NCI-H128 (cell line): ENCODE results near the gene AUTS2.

Experiments
- DNase-seq: peaks from one replicate; lab custom pipeline; 2025; ENCODE audit not compliant: unreplicated experiment; lab: John Stamatoyannopoulos, UW

AUTS2 gene

DNA sequence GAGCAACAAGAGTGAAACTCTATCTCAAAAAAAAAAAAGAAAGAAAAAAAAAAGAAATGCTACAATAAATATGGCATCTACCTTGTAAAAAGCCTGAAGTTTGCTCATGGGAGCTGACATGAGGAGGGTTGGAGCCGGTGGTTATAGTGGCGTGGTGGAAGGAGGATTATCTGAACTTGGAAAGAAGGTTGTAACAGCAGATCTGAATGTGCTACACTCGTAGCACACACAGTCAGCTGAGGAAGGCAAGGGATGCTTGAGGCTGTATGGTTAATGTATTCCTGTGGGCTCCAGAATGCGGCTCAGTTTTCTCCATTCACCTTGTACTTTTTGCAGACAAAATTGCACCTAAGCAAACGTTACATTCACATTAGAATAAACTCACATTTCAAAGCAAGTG, 1143.4 kb downstream of the AUTS2 start:
- DNase-seq, result no peak

DNA sequence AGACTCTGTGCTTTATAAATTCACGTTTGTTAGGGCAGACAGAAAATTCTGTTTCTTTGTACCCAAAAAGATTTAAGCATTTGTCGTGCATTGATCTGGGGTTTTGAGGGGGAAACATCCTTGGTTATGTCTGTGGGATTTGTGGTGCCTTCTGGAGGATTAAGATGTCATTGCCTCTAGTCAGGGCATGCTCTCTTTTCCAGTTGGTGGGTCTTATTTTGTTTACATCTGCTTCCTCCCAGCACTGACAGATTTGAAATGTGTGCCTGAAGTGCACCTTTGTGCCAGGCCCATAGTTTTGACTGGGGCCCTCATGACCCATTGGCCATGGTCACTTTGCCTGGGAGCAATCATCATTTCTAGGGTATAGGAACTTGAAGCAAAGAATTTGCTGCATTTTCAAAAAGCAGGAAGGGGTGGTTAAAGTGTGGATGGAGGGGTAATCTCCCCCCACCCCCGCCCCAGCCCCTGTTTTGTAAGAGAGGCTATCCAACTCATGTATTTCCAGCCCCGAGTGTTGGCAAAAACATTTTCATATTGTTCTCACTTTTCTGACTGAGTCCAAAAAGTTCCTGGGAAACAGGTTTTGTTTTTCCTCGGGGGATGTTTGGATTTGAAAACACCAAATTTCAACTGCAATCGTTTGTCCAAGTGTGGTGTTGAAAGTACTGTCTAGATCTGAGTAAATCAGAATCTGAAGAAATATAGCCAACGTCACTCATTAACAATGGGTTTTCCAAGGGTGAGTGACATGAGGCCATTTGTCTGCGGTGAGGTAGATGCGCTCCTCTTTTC, 1145.5 kb downstream of the AUTS2 start:
- DNase-seq, result no peak

DNA sequence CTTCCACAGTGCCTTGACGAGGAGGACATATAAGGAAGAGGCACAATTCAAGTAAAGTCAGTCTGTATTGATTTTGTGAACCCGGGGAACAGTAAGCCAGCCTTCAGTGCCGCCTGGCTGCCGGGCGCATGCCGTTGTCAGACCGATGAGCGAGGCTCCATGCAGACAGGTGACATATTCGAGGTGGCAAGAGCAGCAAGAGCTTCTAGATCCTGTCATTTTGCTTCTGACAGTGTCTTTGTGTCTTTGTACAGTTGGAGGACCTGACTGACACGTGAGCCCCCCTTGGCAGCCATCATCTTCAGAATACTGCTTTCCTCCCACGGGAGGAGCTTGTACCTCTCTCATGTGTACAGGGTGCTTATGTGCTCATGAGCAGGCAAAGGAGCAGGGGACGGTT, 1146.2 kb downstream of the AUTS2 start:
- DNase-seq, result no peak

DNA sequence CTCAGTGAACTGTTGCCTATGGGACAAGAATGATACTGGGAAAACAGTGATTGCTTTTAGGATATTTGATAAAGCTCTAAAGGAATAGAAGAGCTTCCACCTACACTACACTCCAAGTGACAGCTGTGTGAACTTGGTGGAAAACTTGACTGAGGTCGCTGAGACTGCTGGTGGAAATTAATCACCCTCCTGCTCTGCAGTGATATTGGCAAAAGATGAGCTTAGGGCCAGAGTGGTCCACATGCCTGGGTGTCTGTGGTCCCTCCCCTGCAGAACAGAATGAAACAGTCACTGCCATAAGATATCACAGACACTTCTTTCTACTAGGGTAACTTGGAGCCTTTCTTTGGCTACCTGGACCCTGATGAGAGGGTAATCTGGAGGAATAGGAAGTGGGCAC, 1151.6 kb downstream of the AUTS2 start:
- no peak for DNase-seq

DNA sequence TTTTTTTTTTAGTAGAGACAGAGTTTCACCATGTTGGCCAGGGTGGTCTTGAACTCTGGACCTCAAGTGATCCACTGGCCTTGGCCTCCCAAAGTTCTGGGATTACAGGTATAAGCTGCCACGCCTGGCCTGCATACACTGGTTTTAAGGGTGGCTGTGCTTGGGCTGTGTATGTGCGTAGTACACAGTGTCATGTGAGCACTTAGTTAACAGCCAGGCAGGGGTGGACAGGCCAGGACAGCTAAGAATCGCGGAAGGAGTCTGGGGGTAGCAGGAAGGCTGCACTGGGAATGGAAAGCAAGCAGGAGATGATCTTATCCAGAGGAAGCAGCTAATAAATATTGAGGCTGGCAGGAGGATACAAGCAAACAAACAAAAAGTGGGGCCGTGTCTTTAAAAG, 1153.6 kb downstream of the AUTS2 start:
- DNase-seq, result no peak

DNA sequence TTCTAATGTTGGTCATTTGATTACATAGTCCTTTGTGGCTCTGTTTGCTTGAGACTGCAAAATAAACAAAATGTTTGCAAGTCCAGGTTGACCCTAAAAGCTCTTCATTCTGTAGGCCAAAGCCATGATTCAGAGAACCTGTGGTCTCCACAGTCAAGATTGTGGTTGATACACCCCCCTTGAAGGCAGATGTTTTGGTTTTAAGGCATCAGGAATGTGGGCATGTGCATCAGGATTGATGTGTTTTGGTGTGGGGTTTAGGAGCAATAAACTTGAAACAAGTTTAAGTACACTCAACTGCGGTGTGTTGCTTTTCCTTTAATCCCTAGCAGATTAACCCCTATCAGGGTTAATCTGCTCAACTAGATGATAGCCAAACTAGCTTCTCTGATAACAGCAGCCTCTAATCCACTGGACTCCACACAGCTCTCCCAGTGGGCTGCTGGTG, 1154.5 kb downstream of the AUTS2 start:
- DNase-seq, result no peak

DNA sequence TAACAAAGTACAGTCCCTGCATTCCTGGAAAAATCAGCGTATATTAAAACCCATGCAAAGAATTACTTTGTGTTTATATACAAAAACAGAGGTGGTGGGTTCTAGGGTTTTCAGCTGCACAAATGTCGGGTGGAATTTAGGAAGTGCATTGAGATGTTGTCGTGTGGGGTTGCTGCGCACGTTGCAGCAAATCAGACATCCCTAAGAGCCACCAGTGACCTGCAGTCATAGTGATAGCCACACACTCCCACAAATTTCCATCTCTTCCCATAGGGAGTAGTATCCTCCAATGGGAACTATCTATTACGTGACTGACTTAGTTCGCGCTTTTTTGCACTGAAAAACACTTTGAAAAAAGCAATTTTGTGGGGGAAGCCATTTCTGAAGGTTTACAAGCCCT, 1158.5 kb downstream of the AUTS2 start:
- DNase-seq, result no peak

DNA sequence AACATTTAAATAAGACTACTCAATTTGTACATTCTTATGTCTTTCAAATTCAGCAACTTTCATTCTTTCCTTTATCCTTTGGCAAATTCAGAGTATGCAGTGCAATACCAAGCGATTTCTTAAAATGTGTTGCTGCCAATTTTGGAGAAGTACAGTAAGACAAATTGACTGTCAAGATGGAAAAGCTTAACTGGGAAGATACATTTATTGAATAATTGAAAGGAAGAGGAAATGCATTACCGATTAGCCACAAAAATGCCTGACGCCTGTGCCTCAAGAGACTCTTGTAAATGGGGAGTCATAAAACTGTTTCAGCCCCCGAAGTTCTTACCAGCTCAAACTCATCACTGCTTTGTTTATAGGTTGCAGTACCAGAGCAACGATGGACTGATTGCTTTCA, 1160.4 kb downstream of the AUTS2 start:
- no peak for DNase-seq

DNA sequence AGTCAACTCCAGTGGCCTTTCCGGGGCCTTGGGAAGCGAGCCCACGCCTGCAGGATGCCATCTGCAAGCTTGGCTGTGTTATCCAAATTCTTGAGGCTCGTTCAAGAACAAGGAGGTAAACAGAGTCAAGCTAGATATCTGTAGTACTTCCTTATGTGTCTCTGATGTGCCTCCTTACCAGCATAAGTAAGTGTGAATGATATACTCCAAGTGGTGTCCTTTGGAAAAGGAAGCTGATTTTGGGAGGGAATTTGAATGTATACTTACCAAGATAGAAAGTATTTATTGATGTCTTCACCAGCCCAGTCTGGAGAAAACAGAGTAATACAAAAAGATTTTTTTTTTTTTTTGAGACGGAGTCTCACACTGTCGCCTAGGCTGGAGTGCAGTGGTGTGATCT, 1161.4 kb downstream of the AUTS2 start:
- no peak for DNase-seq

DNA sequence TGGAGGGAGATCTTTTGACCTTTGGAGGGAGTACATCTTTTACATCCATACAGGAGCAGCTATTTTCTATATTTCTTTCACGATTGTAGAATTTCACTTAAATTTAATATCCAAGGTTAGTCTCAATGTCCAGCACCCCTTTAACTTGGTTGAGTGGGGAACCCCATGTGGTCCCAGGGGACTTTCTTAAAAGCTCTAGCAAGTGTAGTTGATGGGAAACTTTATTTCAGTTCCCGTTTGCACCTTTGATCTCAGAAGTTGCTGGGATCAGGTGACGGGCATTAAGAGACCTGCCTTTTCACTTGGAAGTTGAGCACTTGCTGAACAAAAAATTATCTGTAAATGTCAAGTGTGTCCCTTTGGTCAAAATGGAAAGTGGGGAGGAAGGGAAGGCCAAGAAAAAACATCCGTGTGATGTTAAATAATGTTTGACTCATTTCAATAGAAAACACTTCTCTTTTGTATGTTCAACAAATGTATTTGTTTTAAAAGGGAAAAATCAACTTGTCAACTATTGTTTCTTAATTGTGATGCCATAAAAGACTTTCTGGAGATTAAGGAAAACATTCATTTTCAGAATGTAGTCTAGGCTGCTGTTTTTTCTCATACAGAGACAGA, 1163.5 kb downstream of the AUTS2 start:
- no peak for DNase-seq

DNA sequence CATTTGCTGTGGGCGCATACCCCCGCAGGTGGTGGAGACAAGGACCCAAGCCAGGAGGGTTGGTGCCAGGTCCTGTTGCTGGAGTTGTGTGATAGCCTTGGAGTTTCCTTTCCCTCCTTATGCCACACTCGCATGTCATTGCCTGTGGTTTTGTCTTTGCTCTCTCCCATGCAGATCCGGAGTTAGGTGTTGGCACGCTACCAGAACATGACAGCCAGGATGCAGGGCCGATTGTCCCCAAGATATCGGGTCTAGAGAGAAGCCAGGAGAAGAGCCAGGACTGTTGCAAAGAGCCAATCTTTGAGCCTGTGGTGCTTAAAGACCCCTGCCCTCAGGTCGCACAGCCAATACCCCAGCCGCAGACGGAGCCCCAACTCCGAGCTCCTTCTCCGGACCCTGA, 1164.4 kb downstream of the AUTS2 start:
- no peak for DNase-seq

DNA sequence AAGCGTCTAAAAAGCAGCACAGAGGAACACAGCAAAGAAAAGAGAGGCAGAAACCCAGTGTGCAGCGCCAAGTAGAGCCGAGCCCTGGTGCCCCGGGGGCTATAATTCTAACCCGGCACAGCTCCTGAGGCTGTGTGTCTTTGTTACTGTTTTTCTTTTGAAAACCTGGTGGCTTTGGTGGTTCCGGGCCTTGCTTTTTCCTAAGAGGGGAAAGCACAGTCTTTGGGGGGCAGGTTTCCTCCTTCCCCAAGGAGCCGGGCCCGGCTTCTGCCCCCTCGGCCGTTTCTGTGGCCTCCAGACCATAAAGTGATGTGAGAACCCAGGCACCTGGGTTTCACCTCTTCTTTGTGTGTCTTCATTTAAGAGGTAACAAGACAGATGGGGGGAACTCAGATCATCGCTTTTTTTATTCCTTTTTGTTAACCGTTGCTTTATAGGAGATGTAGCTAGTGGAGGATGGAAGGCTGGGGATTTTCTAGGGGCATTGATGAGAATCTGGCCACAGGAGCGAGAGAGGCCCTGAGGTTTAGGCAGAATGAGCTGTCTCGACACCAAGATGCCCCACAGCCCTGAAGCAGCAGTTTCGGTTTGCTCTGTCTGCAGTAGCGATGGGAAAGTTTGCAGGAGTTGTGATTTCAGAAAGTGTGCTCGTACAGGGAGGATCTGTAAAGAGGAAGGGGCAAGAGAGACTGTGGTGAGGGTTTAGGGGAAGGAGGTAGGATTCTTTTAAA, 1165.9 kb downstream of the AUTS2 start:
- no peak for DNase-seq

DNA sequence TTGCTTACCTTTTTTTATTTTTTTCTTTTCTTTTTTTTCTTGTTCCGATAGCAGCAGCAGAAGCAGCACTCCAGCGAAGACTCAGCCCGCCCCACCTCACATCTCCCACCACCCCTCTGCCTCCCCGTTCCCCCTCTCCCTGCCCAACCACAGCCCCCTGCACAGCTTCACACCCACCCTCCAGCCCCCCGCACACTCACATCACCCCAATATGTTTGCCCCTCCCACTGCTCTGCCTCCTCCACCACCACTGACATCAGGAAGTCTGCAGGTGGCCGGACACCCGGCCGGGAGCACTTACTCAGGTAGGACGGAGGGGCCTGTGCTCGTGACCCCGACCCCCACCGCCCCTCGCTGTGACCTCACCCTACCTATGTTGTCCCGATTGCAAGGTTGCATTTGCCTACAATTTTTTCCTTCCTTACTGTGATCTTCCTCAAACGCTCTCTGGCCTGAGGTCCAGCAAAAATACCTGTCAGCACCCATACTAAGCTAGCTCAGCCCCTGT, 1166.5 kb downstream of the AUTS2 start:
- DNase-seq, result no peak

DNA sequence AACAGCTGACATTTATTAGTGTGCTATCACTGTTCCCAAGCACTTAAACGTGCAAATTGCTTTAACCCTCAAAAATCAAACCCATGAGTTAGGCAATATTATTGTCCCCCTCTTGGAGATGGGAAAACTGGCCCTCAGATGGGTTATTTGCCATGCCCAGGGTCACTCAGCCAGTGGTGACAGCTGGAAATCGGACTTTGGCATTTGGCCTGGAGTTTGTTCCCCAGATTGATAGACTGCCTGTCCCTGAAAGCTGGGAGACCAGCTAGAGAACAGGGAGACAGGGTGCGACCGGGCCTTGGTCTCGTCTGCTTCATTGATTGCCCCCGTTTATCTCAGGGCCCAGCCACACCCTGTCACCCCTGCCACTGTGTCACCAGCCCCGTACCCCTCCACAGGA, 1167.4 kb downstream of the AUTS2 start:
- DNase-seq, result no peak

DNA sequence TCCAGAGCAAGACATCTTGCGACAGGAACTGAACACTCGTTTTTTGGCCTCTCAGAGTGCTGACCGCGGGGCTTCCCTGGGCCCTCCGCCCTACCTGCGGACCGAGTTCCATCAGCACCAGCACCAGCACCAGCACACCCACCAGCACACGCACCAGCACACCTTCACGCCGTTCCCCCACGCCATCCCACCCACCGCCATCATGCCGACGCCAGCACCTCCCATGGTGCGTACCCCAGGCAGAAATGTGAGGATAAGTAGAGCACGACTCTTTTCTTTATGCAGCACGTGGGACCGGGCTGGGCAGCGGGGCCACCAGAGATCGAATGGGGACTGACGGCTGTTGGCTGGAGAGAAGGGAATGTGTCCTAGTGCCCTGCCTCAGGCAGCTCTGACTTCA, 1167.8 kb downstream of the AUTS2 start:
- DNase-seq, result no peak

DNA sequence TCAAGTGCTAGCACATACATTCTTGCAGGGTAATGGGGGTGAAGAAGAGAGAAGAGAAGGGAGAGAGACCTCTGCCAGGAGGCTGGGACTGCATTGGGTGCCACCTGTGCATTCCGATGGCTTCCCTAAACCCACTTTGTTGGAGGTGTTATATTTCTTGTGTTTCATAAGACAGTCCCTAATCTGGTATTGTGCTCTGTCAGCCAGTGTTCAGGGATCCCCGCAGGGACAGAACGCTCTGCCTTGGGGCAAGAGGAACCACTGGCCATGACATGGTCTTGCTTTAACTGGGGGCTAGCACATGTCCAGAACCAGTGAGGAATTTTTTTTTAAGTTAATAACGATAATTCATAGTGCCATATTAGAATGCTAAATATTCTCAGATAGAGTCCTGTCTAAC, 1168.4 kb downstream of the AUTS2 start:
- no peak for DNase-seq

DNA sequence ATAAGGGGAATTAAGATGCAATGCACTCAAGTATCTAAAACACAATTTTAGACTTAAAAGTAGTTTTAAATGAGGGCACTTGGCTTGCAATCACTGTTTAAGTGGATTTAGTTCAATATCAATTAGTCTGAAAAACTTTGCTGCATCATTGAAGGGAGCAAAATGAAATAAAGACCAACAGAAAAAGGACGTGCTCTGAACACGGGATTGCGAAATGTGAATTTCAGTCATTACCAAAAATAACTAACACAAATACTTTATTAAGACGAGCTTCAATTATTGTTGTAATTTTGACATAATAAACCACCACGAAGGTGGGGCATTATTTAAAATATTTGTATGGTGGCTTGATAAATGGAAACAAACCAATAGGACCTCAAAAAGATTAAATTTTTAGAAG, 1171.9 kb downstream of the AUTS2 start:
- no peak for DNase-seq

DNA sequence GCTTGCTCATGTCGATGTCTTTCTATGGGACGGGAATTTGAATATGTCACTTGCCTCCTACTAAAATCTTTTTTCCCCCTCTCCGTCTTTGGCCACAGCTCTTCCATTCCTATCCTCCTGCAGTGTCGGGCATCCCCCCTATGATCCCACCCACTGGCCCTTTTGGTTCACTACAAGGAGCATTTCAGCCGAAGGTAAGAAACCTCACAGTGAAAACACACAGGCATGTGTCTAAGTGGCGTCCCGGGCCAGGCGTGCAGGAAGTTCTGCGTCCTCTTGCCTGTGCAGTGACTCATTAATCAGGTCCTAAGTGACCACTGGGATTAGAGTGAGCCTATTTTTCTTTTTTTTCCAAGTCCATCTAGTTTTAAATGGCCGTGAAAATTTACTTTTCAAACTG, 1173.2 kb downstream of the AUTS2 start:
- DNase-seq, result no peak

DNA sequence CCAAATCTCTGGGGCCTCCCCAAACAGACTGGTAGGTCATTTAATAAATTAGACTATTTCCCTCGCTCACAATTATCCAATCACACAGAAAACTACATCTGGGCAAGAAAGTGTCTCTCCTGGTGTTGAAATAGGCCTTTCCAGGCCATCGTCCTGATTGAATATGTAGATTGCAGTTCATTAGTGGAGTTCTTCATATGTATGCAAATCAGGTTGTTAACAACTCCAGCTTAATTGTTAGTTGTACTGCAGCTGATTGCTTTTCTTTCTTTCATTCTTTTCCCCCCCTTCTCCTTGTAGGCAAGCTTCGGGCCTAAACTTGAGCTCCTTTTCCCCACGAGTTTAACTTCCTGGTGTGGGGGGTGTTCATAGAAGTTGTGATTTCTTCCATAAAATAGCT, 1174.6 kb downstream of the AUTS2 start:
- DNase-seq, result no peak

DNA sequence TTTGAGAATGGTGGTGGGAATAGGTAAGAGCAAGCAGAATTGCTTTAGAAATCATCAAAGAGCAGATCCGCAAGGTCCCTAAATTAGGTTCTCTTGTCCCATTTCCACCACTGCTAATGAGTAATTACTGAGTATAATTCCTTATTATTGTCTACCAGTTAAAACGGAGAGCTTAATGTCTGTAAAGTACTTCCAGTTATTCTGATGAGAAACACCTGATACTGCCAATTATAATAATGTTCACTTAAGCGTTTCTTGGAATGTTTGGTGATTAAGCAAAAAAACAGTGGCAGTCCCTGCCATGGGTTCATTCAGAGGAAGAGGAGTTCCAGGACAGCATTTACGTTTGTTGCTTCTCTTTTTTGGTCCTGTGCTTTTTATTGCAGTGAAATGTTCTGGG, 1175.1 kb downstream of the AUTS2 start:
- no peak for DNase-seq

DNA sequence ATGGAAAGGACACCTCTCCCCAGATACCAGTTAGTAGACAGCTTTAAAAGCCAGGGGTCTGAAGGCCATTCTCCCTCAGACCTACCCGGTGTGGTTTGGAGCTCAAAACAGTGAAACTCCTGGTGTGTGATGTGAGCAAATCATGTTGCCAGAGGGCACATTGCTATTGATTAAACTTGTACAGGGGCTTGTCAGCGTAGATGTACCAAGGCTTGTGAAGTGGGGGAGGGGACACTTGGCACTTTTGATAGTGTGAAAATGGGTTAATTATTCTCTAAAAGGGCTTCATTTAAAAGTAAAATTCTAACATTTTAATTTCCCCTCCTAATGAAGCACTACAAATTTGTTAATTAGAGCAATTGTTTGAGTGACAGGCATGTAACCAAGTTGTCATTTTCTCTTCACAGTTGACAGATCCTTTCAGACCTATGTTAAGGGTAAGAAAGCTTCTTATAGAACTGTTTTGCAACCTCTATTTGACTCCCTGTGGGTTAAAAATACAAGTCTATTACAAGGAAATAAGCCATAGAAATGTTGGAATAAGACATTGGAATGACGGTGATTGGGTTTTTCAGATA, 1176.8 kb downstream of the AUTS2 start:
- no peak for DNase-seq
